Measurements from ENCODE around the gene EML6. TPM values are rescaled to one million over a fixed set of nuclear protein-coding genes. Genes with fewer than 3 reads are reported as not detected.

EML6 gene
- polyA plus RNA-seq, 1 donor (not counting 4 experiments of a cell fraction or from before 2014, with no cell fraction given), result 0.96 TPM

DNA sequence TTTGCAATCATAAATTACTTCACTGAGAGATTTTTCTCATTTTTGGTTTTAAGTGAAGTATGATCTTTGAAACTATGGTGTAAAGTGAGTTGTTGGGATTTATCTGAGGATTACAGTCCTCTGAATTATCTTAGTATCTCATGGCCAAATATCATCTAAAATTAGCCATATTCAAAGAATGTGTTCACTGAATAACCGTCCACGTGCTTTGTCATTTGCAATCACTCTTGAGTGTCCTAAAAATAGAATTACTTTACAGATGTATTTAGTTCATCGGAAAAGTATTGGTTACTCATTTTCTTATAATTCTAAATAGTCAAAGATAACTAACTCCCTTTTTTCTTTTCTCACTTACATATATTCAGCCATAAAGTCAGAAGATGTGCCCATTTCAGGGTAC is 185.5 kb downstream of the EML6 start:
- no peak overlapping the region for H3K4me3 ChIP-seq (ENCODE audit: control insufficient read depth in 2 of 3, extremely low read depth in 1 of 3, insufficient read depth in 2 of 3, low read depth in 1 of 3, low read length in 3 of 3)
- FAIRE-seq, result no peak

DNA sequence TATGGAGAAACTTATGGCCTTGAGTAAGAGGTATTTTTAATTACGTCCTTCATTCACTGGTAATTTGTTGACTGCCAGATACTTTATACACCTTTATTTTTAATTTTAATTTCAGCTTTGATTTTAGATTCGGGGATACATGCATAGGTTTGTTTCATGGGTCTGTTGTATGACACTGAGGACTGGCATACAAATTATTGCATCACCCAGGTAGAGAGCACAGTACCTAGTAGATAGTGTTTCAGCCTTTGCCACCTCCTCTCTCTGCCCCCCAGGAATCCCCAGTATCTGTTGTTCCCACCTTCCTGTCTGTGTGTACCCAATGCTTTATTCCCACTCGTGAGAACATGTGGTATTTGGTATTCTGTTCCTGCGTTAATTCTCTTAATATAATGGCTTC is 188.8 kb downstream of the EML6 start:
- H2AFZ ChIP-seq (ENCODE audit: control insufficient read depth, low read length), result no peak overlapping the region

More for the DNA sequence above, 185.5 kb downstream of the EML6 start:
- Histone ChIP-seq H3K9me1 (ENCODE audit: control insufficient read depth, extremely low read depth, insufficient read depth, low read length) (no peaks in the 10 kb centered on the region), H3K4me1 (ENCODE audit: control insufficient read depth, extremely low read depth, insufficient read depth, low read length) (peaks cover 20% of the 10 kb centered on the region), H3K36me3 (ENCODE audit: control insufficient read depth in 2 of 2, extremely low read depth in 1 of 2, insufficient read depth in 2 of 2, low read length in 2 of 2) (no peaks in the 10 kb centered on the region), H3K27me3 (ENCODE audit: control insufficient read depth, extremely low read depth, insufficient read depth, low read length) (no peaks in the 10 kb centered on the region), H3K4me2 (ENCODE audit: control insufficient read depth, extremely low read depth, insufficient read depth, low read depth, low read length) (no peak overlapping the region), H3K9me3 (ENCODE audit: control insufficient read depth, low read depth, low read length) (no peaks in the 10 kb centered on the region), H3K9ac (ENCODE audit: control insufficient read depth, extremely low read depth, insufficient read depth, low read length) (no peak overlapping the region), H3K27ac (ENCODE audit: control insufficient read depth, insufficient read depth, low read length) (no peak overlapping the region), H2AFZ (ENCODE audit: control insufficient read depth, low read length) (no peak overlapping the region), H3K79me2 (ENCODE audit: control insufficient read depth, insufficient read depth, low read length) (no peaks in the 10 kb centered on the region), H4K20me1 (ENCODE audit: control insufficient read depth, extremely low read depth, insufficient read depth, low read length) (no peaks in the 10 kb centered on the region)
- DNase-seq (ENCODE audit: low read depth, low spot score), result no peak
- dilution Hi-C loops (cut with MboI; ENCODE audit: extremely low pct_ligation_motif_present, low sequenced_read_pairs), result no loop called here
- no peak for TF ChIP-seq EZH2 (IDR thresholded peaks at IDR 0.05; ENCODE audit: low read length)
- TF ChIP-seq, protein P1, sequence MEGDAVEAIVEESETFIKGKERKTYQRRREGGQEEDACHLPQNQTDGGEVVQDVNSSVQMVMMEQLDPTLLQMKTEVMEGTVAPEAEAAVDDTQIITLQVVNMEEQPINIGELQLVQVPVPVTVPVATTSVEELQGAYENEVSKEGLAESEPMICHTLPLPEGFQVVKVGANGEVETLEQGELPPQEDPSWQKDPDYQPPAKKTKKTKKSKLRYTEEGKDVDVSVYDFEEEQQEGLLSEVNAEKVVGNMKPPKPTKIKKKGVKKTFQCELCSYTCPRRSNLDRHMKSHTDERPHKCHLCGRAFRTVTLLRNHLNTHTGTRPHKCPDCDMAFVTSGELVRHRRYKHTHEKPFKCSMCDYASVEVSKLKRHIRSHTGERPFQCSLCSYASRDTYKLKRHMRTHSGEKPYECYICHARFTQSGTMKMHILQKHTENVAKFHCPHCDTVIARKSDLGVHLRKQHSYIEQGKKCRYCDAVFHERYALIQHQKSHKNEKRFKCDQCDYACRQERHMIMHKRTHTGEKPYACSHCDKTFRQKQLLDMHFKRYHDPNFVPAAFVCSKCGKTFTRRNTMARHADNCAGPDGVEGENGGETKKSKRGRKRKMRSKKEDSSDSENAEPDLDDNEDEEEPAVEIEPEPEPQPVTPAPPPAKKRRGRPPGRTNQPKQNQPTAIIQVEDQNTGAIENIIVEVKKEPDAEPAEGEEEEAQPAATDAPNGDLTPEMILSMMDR (optimal IDR thresholded peaks at IDR 0.05 in 1 of 3, IDR thresholded peaks at IDR 0.05 in 1 of 3, conservative IDR thresholded peaks at IDR 0.05 in 1 of 3; ENCODE audit: extremely low read depth in 1 of 3, insufficient read depth in 2 of 3, low read length in 3 of 3), result no peak

More for the DNA sequence above, 188.8 kb downstream of the EML6 start:
- H3K9ac ChIP-seq (ENCODE audit: control insufficient read depth, extremely low read depth, insufficient read depth, low read length), result no peak overlapping the region
- H3K4me3 ChIP-seq (ENCODE audit: control insufficient read depth in 2 of 3, extremely low read depth in 1 of 3, insufficient read depth in 2 of 3, low read depth in 1 of 3, low read length in 3 of 3), result no peak overlapping the region
- H3K9me1 ChIP-seq (ENCODE audit: control insufficient read depth, extremely low read depth, insufficient read depth, low read length), result no peaks in the 10 kb centered on the region
- H3K79me2 ChIP-seq (ENCODE audit: control insufficient read depth, insufficient read depth, low read length), result no peaks in the 10 kb centered on the region
- no peak overlapping the region for H3K4me2 ChIP-seq (ENCODE audit: control insufficient read depth, extremely low read depth, insufficient read depth, low read depth, low read length)
- no peaks in the 10 kb centered on the region for H3K27me3 ChIP-seq (ENCODE audit: control insufficient read depth, extremely low read depth, insufficient read depth, low read length)
- H3K4me1 ChIP-seq (ENCODE audit: control insufficient read depth, extremely low read depth, insufficient read depth, low read length), result no peaks in the 10 kb centered on the region
- H3K36me3 ChIP-seq (ENCODE audit: control insufficient read depth in 2 of 2, extremely low read depth in 1 of 2, insufficient read depth in 2 of 2, low read length in 2 of 2), result no peaks in the 10 kb centered on the region
- H3K27ac ChIP-seq (ENCODE audit: control insufficient read depth, insufficient read depth, low read length), result no peak overlapping the region
- dilution Hi-C loops (cut with MboI; ENCODE audit: extremely low pct_ligation_motif_present, low sequenced_read_pairs), result no loop called here
- H4K20me1 ChIP-seq (ENCODE audit: control insufficient read depth, extremely low read depth, insufficient read depth, low read length), result no peaks in the 10 kb centered on the region
- FAIRE-seq (no peak), DNase-seq (ENCODE audit: low read depth, low spot score) (no peak)
- TF ChIP-seq EZH2 (IDR thresholded peaks at IDR 0.05; ENCODE audit: low read length), result no peak
- TF ChIP-seq, protein P1 (optimal IDR thresholded peaks at IDR 0.05 in 1 of 3, IDR thresholded peaks at IDR 0.05 in 1 of 3, conservative IDR thresholded peaks at IDR 0.05 in 1 of 3; ENCODE audit: extremely low read depth in 1 of 3, insufficient read depth in 2 of 3, low read length in 3 of 3), result no peak
- H3K9me3 ChIP-seq (ENCODE audit: control insufficient read depth, low read depth, low read length), result no peaks in the 10 kb centered on the region

Measured in keratinocyte (primary cell).